Activated T-helper 1 cell treated with anti-CD3 and anti-CD28 coated beads, Interleukin-12 subunit alpha, Interleukin-12 subunit beta, Interleukin-2, Interleukin-4 antibody, amounts not matched to agents 30 ng/mL and 10 ng/mL and 1 ng/mL, durations not matched to agents 14 hours and 24 hours and 36 hours (primary cell): ENCODE measurements around the gene NEDD1. TPM values are rescaled to one million over a fixed set of nuclear protein-coding genes. Genes with fewer than 3 reads are reported as not detected.

Experiments
- DNase-seq: peaks from one replicate; pipeline ENCODE4 v3.0.0; 2021; ENCODE audit warnings: low spot score
- H3K27ac Mint-ChIP-seq: one replicate; pipeline ENCODE4 v1.8.0; 2021; ENCODE audit warnings: mild to moderate bottlenecking, mixed read lengths
- H3K27me3 Mint-ChIP-seq: one replicate; pipeline ENCODE4 v1.8.0; 2022; ENCODE audit warnings: mild to moderate bottlenecking, moderate library complexity, mixed read lengths; ENCODE audit not compliant: insufficient read depth
- H3K36me3 Mint-ChIP-seq: one replicate; pipeline ENCODE4 v1.8.0; 2021; ENCODE audit warnings: low read depth, mixed read lengths
- H3K4me1 Mint-ChIP-seq: one replicate; pipeline ENCODE4 v1.8.0; 2021; ENCODE audit warnings: low read depth, mixed read lengths
- H3K4me3 Mint-ChIP-seq: one replicate; pipeline ENCODE4 v1.8.0; 2021; ENCODE audit warnings: mild to moderate bottlenecking, moderate library complexity, mixed read lengths
- H3K9me3 Mint-ChIP-seq: one replicate; pipeline ENCODE4 v1.8.0; 2021; ENCODE audit warnings: mixed read lengths
- intact Hi-C: fragments of 100-400 bp; cut with micrococcal nuclease; formaldehyde crosslinking; loops from one replicate; pipeline ENCODE4 v1.15.1; 2024
- total RNA-seq: library from RNA; stranded (reverse); gene quantifications from 2 replicates; pipeline ENCODE4 v1.2.3, GENCODE V29; 2022

NEDD1 gene
- total RNA-seq, 1 donor from 2014 or later, result 65.3 TPM

GRCh38 chr12:96912261-96912660 is 5.2 kb downstream of the NEDD1 start:
- Mint-ChIP-seq H3K4me1 (peaks cover 58% of the 10 kb centered on the region), H3K27ac (no peak overlapping the region), H3K27me3 (no peaks in the 10 kb centered on the region), H3K4me3 (no peak overlapping the region), H3K36me3 (peaks cover 46% of the 10 kb centered on the region), H3K9me3 (peaks cover 7% of the 10 kb centered on the region)
- no peak for DNase-seq
- intact Hi-C loops, result no loop called here

GRCh38 chr12:96912943-96913342 is 5.9 kb downstream of the NEDD1 start:
- Mint-ChIP-seq H3K27ac (no peak overlapping the region), H3K4me1 (peaks cover 59% of the 10 kb centered on the region), H3K4me3 (no peak overlapping the region), H3K9me3 (peaks cover 7% of the 10 kb centered on the region), H3K36me3 (peaks cover 43% of the 10 kb centered on the region), H3K27me3 (no peaks in the 10 kb centered on the region)
- DNase-seq, result no peak
- intact Hi-C loops, result no loop called here

- no peak for DNase-seq
- Mint-ChIP-seq H3K4me1 (peaks cover 37% of the 10 kb centered on the region), H3K9me3 (peaks cover 7% of the 10 kb centered on the region), H3K36me3 (peaks cover 41% of the 10 kb centered on the region), H3K27me3 (no peaks in the 10 kb centered on the region), H3K27ac (peak overlapping the region; percentile 65), H3K4me3 (no peak overlapping the region)
- intact Hi-C loops, result no loop called here
These were observed 12.6 kb downstream of the NEDD1 start for GRCh38 chr12:96919510-96920210.

- intact Hi-C loops, result loop anchor here (5.0 kb wide), 1 partner anchor 41 kb away; the partner anchor contains the start of gene NEDD1
- Mint-ChIP-seq H3K4me3 (no peak overlapping the region), H3K4me1 (peaks cover 6% of the 10 kb centered on the region), H3K27me3 (no peaks in the 10 kb centered on the region), H3K9me3 (peaks cover 3% of the 10 kb centered on the region), H3K36me3 (peaks cover 47% of the 10 kb centered on the region), H3K27ac (no peak overlapping the region)
- no peak for DNase-seq
These were observed 41.7 kb downstream of the NEDD1 start for GRCh38 chr12:96948782-96949181.

DNA sequence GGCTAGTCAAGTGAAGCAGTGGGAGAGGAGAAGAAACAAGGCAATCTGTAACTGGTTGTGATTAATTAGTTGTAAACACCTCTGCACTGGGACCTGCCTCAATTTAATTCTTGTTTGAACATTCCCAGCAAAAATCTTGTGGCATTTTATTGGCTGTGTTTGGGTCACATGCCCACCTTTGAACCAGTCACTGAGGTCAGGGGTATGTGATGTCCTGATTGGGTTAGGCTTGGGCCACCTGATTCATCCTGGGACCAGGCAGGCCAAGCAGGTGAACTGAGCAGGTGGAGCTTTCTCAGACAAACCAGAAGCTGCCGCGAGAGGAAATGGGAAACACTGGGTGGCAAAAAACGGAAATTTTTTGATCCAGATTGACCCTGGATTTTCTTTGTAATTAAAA is 72.5 kb downstream of the NEDD1 start:
- no peak overlapping the region for H3K4me3 Mint-ChIP-seq
- H3K27ac Mint-ChIP-seq, result no peak overlapping the region
- H3K27me3 Mint-ChIP-seq, result peaks cover 5% of the 10 kb centered on the region
- DNase-seq, result no peak
- H3K4me1 Mint-ChIP-seq, result no peaks in the 10 kb centered on the region
- H3K9me3 Mint-ChIP-seq, result no peaks in the 10 kb centered on the region
- intact Hi-C loops, result no loop called here
- no peaks in the 10 kb centered on the region for H3K36me3 Mint-ChIP-seq

- no peak for DNase-seq
- peaks cover 14% of the 10 kb centered on the region for H3K27me3 Mint-ChIP-seq
- no peak overlapping the region for H3K27ac Mint-ChIP-seq
- no peaks in the 10 kb centered on the region for H3K4me1 Mint-ChIP-seq
- intact Hi-C loops, result loop anchor here (10.0 kb wide), 1 partner anchor 266 kb away; no protein-coding TSS in a partner anchor
- H3K4me3 Mint-ChIP-seq, result no peak overlapping the region
- H3K36me3 Mint-ChIP-seq, result no peaks in the 10 kb centered on the region
- no peaks in the 10 kb centered on the region for H3K9me3 Mint-ChIP-seq
These were observed 73.9 kb downstream of the NEDD1 start for GRCh38 chr12:96980991-96981414.

- H3K27ac Mint-ChIP-seq, result no peak overlapping the region
- H3K4me1 Mint-ChIP-seq, result no peaks in the 10 kb centered on the region
- no peaks in the 10 kb centered on the region for H3K36me3 Mint-ChIP-seq
- no peaks in the 10 kb centered on the region for H3K9me3 Mint-ChIP-seq
- no peak overlapping the region for H3K4me3 Mint-ChIP-seq
- peaks cover 19% of the 10 kb centered on the region for H3K27me3 Mint-ChIP-seq
- no peak for DNase-seq
- intact Hi-C loops, result loop anchor here (10.0 kb wide), 1 partner anchor 267 kb away; no protein-coding TSS in a partner anchor
These were observed 74.9 kb downstream of the NEDD1 start for GRCh38 chr12:96981911-96982310.

- no peaks in the 10 kb centered on the region for H3K36me3 Mint-ChIP-seq
- no peak for DNase-seq
- H3K4me1 Mint-ChIP-seq, result no peaks in the 10 kb centered on the region
- intact Hi-C loops, result loop anchor here (10.0 kb wide), 1 partner anchor 268 kb away; no protein-coding TSS in a partner anchor
- no peaks in the 10 kb centered on the region for H3K9me3 Mint-ChIP-seq
- no peak overlapping the region for H3K4me3 Mint-ChIP-seq
- H3K27ac Mint-ChIP-seq, result no peak overlapping the region
- peaks cover 20% of the 10 kb centered on the region for H3K27me3 Mint-ChIP-seq
These were observed 75.6 kb downstream of the NEDD1 start for GRCh38 chr12:96982671-96983070.

- intact Hi-C loops, result loop anchor here (1.0 to 10.0 kb wide), 7 partner anchors 79 to 1411 kb away; partner anchors contain the start of gene NEDD1
- Mint-ChIP-seq H3K4me1 (no peaks in the 10 kb centered on the region), H3K36me3 (no peaks in the 10 kb centered on the region), H3K9me3 (no peaks in the 10 kb centered on the region), H3K4me3 (peak overlapping the region; percentile 60), H3K27ac (no peak overlapping the region), H3K27me3 (peaks cover 40% of the 10 kb centered on the region)
- DNase-seq, result peak; percentile 20
These were observed 78.7 kb downstream of the NEDD1 start for GRCh38 chr12:96985515-96986362.

GRCh38 chr12:96986883-96987523 is 79.9 kb downstream of the NEDD1 start:
- DNase-seq, result no peak
- intact Hi-C loops, result loop anchor here (2.0 to 10.0 kb wide), 5 partner anchors 165 to 1410 kb away; no protein-coding TSS in a partner anchor
- H3K4me1 Mint-ChIP-seq, result no peaks in the 10 kb centered on the region

GRCh38 chr12:96988919-96989318 is 81.9 kb downstream of the NEDD1 start:
- Mint-ChIP-seq H3K4me1 (no peaks in the 10 kb centered on the region), H3K4me3 (no peak overlapping the region), H3K27me3 (peaks cover 52% of the 10 kb centered on the region), H3K27ac (no peak overlapping the region), H3K9me3 (no peaks in the 10 kb centered on the region), H3K36me3 (no peaks in the 10 kb centered on the region)
- no peak for DNase-seq
- intact Hi-C loops, result loop anchor here (5.0 to 10.0 kb wide), 2 partner anchors 167 to 274 kb away; no protein-coding TSS in a partner anchor

More at GRCh38 chr12:96986883-96987523, 79.9 kb downstream of the NEDD1 start:
- Mint-ChIP-seq H3K4me3 (no peak overlapping the region), H3K9me3 (no peaks in the 10 kb centered on the region), H3K27ac (no peak overlapping the region), H3K36me3 (no peaks in the 10 kb centered on the region), H3K27me3 (peaks cover 47% of the 10 kb centered on the region)

DNA sequence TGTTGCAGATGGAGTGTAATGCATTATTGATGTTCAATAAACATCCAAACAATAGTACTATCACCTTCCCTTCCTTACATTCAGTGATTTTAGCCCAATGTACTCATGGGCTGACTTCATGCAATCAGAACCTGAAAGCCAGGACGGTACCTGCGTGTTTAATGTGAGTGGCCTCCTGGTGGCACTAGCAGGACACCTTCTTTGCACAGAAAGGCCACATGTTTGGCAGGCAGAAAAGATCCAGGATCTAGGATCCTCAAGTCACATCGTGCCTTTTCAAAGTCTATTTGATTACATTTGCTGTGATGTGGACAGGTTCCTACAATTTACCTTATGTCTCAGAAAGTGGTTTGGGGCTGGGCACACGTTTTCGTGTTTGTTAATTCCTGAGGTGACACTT is 82.9 kb downstream of the NEDD1 start:
- intact Hi-C loops, result loop anchor here (5.0 to 10.0 kb wide), 2 partner anchors 168 to 275 kb away; no protein-coding TSS in a partner anchor
- no peak for DNase-seq
- no peaks in the 10 kb centered on the region for H3K4me1 Mint-ChIP-seq
- H3K4me3 Mint-ChIP-seq, result no peak overlapping the region
- H3K27ac Mint-ChIP-seq, result no peak overlapping the region
- H3K27me3 Mint-ChIP-seq, result peaks cover 49% of the 10 kb centered on the region
- no peaks in the 10 kb centered on the region for H3K9me3 Mint-ChIP-seq
- H3K36me3 Mint-ChIP-seq, result no peaks in the 10 kb centered on the region
